DMS153 (cell line): Measurements from ENCODE around the gene CPO.
A peak's percentile ranks its signal among the peaks of the same experiment; 100 is the strongest.

ENCODE experiments used
- DNase-seq: peaks from one replicate; lab custom pipeline; 2025; lab: John Stamatoyannopoulos, UW

Gene CPO

GRCh38 chr2:206974551-206974950, 35.2 kb downstream of the CPO start:
- DNase-seq: no peak

- no peak for DNase-seq
Measured at GRCh38 chr2:206978746-206979145, 39.4 kb downstream of the CPO start.

GRCh38 chr2:206979365-206979764, 40.0 kb downstream of the CPO start:
- DNase-seq: no peak

GRCh38 chr2:206979922-206980321, 40.6 kb downstream of the CPO start:
- DNase-seq: no peak

- DNase-seq: no peak
Measured at GRCh38 chr2:206980413-206980812, 41.1 kb downstream of the CPO start.

- no peak for DNase-seq
Measured at GRCh38 chr2:206981086-206981674, 41.9 kb downstream of the CPO start.

GRCh38 chr2:206981739-206982340, 42.5 kb downstream of the CPO start:
- DNase-seq: peak; percentile 45

GRCh38 chr2:206982360-206982955, 43.1 kb downstream of the CPO start:
- no peak for DNase-seq

GRCh38 chr2:206983161-206983859, 44.0 kb downstream of the CPO start:
- DNase-seq: no peak

- no peak for DNase-seq
Measured at GRCh38 chr2:206984206-206984605, 44.9 kb downstream of the CPO start.

GRCh38 chr2:206986943-206987342, 47.6 kb downstream of the CPO start:
- DNase-seq: no peak

GRCh38 chr2:206987810-206988209, 48.5 kb downstream of the CPO start:
- DNase-seq: no peak

GRCh38 chr2:206988884-206989283, 49.6 kb downstream of the CPO start:
- no peak for DNase-seq

GRCh38 chr2:206989311-206989710, 50.0 kb downstream of the CPO start:
- DNase-seq: no peak

GRCh38 chr2:206990360-206990759, 51.0 kb downstream of the CPO start:
- DNase-seq: no peak

GRCh38 chr2:206991070-206991469, 51.8 kb downstream of the CPO start:
- no peak for DNase-seq

GRCh38 chr2:206993396-206993911, 54.1 kb downstream of the CPO start:
- DNase-seq: no peak

- no peak for DNase-seq
Measured at GRCh38 chr2:206993964-206994363, 54.6 kb downstream of the CPO start.

- DNase-seq: no peak
Measured at GRCh38 chr2:206996556-206997065, 57.3 kb downstream of the CPO start.

GRCh38 chr2:207008105-207008990, 69.0 kb downstream of the CPO start:
- DNase-seq: no peak

- DNase-seq: no peak
Measured at GRCh38 chr2:207012461-207012860, 73.1 kb downstream of the CPO start.

GRCh38 chr2:207014424-207014823, 75.1 kb downstream of the CPO start:
- DNase-seq: no peak
